Sigmoid colon (tissue), 4 donors: ENCODE data around the gene SEC14L5.

Experiments
- CTCF ChIP-seq, 4 experiments: fragments of 450-650 bp in 3 of 4; fragments of 200-600 bp in 1 of 4; IDR thresholded peaks; one replicate each; pipeline ENCODE4 v1.5.1; 2016 to 2019; ENCODE audit warnings: antibody characterized with exemption in 4 of 4, mild to moderate bottlenecking in 3 of 4, moderate library complexity in 2 of 4
- EP300 ChIP-seq, 4 donors: sonication (generic); formaldehyde crosslinking; IDR thresholded peaks; one replicate each; pipeline ENCODE4 v1.6.1; 2017; ENCODE audit warnings: antibody characterized with exemption in 4 of 4
- POLR2A ChIP-seq, 2 donors: fragments of 450-650 bp; IDR thresholded peaks; one replicate each; pipeline ENCODE4 v1.6.1; 2016; ENCODE audit warnings: antibody characterized with exemption in 2 of 2, mild to moderate bottlenecking in 2 of 2, moderate library complexity in 2 of 2
- POLR2AphosphoS5 ChIP-seq, 4 donors: sonication (generic); formaldehyde crosslinking; IDR thresholded peaks; one replicate each; pipeline ENCODE4 v1.6.1; 2017; ENCODE audit warnings: antibody characterized with exemption in 4 of 4

- TF ChIP-seq POLR2A (IDR thresholded peaks at IDR 0.05) (no peak), EP300 (IDR thresholded peaks at IDR 0.05) (no peak), CTCF (IDR thresholded peaks at IDR 0.05) (no peak), POLR2AphosphoS5 (IDR thresholded peaks at IDR 0.05) (no peak)
These were observed 26.7 kb upstream of the SEC14L5 start for GRCh38 chr16:4931381-4931780.
